NCI-H1694 (cell line): ENCODE results near the gene AQP12B.

Experiments used
- DNase-seq: peaks from one replicate; lab custom pipeline; 2025; lab: John Stamatoyannopoulos, UW

The AQP12B gene

DNA sequence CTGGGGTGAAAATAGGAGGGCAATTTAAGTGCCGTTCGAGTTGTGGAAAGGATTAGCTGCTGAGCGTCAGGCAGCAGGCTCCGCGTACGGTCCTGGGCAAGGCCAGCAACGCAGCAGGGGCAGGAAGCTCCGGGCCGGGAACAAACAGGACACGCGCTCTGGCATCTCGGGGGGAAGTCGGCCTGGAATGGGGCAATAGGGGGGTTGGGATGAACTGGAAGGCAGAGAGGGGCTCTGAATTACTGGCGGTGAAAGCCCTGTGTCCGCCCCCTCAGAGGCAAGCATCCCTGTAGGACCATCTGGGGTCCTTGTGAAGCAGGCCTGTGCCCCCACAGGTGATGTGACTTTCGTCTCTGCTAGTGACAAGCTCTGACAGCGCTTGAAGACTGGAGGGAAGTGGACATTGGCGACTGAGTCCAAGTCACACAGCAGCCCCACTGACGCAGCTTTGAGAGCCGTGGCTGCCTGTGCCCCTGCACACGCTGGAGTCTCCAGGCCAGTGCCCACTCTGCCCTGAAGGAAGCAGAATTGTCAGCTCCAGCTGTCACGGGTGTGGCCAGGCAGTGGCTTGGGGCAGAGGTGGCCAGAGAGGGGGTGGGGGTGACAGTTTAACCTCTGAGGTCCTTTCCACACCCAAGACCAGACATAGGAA is 35.1 kb downstream of the AQP12B start:
- DNase-seq = no peak

DNA sequence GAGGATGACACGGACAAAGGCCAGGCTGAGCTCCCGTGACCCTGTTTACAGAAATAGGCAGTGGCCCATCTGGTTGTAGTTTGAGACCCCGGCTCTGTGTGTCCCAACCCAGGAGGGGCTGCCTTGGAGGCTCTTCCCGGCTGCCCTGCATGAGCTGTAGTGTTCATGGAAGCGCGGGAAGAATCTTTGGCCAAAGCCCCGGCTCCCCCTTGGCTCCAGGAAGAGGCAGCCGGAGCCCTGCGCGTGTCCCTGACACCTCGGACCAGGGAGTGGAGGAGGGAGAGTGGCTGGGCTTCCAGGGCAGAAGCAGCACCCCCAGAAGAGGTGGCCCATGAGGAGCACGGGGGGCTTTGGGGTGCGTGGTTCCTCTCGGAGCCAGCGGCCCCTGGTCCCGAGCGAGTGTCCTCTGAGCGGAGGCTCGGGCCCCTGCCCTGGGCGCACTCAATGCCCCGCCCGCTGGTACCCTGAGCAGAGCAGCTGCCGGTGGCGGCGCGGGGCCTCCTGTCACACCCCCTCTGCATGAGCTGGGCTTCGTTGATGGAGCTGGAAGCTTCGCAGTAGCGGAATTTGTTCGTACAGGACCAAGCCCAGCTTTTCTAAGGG is 35.7 kb downstream of the AQP12B start:
- DNase-seq = no peak

- DNase-seq = no peak
These were observed 36.3 kb downstream of the AQP12B start for GRCh38 chr2:240646176-240646899.

DNA sequence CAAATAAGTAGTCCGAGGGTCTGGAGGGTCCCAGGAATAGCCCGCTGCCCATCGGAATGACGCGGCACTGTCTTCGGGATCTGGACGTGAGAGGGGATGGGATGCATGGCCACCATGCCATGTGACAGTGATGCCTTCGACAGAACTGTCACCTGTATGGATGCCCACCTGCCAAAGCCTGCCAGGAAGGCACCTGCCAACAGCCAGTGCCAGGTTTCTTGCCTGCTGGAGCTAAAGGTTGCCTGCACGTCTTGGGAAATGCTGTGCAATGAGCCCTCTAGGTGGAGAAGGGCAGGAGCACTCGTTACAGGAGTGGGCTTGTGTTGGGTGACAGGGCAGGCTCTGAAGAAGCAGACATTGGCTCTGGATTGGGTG is 36.9 kb downstream of the AQP12B start:
- DNase-seq = no peak

DNA sequence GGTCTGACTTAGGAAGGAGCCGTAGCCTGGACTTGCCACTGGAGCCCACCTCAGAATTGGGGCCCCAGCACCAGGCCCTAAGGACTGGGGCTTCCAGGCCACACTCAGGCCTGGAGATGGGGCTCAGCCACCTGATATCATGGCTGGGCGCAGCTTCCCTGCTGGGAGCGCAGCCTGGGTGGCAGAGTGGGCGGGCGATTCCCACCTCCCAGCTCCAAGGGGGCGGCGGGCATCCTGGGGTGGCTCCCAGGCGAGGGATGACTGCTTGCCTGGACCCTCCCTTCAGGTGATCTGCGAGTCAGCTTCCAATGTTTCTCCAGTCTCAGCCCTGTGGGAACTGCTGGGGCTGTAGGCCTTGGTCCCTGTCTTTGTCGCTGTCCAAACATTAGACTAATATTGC is 37.3 kb downstream of the AQP12B start:
- DNase-seq = no peak

GRCh38 chr2:240644859-240645301 is 37.8 kb downstream of the AQP12B start:
- DNase-seq = no peak

DNA sequence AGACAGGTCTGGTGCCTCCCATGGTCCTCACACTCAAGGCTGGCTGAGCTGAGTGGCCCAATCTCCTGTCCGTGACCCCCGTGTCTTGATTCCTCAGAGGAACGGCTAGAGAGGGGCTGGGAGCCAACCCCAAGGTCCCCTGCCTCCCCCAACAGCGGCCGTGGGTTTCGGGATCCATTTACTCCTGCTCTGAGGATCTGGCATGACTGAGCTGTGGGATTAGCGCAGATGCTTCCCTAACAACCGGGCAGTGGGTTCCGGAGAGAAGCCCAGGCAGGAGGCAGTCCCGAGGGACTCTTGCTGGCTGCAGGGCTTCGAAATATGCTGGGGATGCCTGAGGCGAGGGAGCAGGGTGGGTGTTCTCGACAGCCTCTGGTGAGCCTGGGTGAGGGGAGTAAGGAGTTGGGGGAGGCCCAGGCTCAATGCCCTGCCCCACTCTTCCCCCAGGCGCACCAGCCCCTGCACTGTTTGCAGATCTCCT is 38.5 kb downstream of the AQP12B start:
- no peak for DNase-seq

DNA sequence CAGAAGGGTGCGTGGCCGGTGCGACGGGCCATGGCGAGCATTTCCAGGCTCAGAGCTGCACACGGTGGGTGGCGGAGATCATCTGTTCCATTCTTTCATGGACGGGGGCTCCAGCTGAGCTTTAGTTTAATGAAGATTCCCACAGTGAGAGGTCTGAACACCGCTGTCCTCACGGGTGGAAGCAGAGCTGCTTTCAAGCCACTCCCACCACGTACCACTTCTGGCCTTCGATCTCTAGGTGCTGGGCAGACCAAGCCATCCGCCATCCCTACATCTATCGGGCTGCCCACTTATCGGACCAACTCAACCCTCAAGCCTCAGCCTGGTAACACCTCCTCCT is 38.9 kb downstream of the AQP12B start:
- no peak for DNase-seq

DNA sequence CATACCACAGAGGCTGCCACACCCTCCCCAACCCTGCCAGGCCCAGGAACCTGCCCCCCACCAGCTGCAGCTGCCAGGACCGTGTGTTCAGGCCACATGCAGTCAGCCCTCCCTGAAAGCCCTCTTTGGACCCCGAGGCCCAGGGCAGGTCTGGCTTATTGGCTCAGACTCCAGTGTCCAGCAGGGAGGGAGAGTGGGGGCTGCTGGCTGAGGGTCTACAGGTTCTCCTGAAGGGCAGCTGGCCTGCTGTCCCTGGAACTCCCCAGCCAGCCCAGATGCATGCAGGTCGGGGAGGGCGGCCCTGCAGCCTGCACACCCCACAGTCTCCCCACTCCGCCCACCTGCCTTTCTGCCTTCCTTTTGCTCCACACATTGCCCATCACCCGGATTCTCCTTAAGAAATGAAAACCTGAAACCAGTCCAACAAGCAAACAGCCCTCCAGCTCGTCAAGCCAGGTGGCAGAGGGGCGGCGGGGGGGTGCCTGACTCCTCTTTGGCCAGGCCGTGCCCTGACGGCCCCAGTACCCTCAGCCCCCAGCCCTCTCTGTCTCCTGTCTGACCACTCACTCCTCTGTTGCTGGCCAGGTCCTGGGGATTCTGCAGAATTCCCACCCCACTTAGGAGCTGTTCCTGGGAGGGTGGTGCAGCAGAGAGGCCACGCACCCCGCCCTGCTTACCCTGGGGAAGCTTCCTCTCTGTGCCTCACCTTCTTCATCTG is 39.4 kb downstream of the AQP12B start:
- no peak for DNase-seq

DNA sequence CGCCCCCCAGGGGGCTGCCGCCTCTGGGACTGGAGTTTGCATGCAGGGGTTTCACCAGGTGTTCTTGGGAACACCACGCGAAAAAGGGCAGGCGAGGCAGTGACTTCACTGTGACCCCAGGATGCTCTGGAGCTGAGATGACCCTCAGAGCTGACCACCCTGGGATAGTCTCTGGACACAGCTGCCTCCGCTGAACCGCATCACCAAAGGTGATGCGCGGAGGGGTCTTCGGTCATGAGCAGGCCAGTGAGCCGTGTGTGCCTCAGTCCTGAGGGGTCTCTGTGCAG is 39.9 kb downstream of the AQP12B start:
- no peak for DNase-seq

DNA sequence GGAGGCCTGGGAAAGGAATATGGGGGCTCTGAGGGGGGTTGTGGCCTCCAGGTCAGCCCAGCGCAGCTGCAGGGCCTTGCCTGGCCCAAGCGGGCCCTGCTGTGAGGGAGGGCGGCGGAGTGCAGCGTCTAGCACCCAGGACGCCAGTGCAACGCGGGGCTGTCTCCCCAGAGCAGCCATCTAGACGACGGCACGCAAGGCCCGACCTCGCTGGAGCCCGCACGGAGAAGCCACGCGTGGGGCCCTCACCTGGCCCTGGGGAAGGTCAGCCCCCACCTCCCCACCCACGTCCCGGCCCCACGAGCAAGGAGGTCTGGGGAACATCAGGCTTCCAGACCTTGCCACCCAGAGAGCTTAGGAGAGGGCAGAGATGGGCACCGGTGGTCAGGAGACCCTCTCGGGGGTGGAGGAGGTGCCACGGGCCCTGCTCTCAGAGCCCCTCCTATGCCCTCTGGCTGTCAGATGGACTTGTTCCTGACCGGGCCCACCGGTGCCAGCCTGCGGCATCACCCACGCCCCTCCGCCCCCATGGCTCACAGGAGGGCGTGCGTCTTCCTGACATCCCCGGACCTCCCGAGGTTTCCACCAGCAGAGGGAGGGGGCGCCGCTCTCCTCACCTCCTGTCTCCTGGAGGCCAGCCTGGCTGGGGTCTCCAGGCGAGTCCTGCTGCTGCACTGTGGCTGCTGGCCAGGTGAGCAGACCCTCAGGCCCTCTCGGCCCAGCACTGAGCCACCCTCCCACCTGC is 40.5 kb downstream of the AQP12B start:
- DNase-seq = no peak

DNA sequence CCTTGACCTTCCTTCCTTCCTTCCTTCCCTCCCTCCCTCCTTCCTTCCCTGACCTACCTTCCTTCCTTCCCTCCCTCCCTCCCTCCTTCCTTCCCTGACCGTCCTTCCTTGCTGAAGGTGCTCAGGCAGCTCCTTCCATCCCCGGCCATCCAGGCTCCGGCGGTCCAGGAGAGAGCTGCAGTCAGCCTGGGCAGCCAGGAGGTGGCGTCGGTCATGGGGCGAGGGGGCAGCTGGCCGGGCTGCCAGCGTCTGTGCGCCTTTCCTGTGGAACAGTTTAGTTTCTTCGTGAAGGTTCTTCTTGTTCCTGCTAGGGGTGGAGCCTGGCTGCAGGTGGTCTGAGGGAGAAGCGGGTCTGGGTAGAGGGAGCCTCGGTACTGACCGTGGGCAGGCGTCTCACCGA is 41.7 kb downstream of the AQP12B start:
- DNase-seq = peak; percentile 27

DNA sequence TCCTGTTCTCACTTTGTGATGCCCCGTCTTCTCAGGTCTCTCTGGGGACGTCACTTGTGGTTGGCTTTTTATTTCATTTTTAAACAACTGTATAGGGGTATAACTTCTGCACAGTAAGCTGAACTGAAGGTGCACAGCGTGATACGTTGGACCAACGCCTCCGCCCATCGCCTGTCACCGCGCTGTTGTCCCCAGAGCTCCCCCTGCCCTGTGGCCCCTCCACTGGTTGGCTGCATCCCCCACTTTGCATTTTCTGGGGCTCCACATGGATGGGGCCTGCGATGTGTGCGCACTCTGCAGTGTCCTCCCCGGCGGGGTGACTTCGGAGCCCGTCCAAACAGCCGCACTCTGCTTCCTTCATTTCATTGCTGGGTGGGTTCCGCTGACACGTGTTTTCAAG is 43.1 kb downstream of the AQP12B start:
- DNase-seq = no peak

- DNase-seq = no peak
These were observed 44.0 kb downstream of the AQP12B start for GRCh38 chr2:240638512-240639160.

- DNase-seq = no peak
These were observed 44.8 kb downstream of the AQP12B start for GRCh38 chr2:240637901-240638345.

DNA sequence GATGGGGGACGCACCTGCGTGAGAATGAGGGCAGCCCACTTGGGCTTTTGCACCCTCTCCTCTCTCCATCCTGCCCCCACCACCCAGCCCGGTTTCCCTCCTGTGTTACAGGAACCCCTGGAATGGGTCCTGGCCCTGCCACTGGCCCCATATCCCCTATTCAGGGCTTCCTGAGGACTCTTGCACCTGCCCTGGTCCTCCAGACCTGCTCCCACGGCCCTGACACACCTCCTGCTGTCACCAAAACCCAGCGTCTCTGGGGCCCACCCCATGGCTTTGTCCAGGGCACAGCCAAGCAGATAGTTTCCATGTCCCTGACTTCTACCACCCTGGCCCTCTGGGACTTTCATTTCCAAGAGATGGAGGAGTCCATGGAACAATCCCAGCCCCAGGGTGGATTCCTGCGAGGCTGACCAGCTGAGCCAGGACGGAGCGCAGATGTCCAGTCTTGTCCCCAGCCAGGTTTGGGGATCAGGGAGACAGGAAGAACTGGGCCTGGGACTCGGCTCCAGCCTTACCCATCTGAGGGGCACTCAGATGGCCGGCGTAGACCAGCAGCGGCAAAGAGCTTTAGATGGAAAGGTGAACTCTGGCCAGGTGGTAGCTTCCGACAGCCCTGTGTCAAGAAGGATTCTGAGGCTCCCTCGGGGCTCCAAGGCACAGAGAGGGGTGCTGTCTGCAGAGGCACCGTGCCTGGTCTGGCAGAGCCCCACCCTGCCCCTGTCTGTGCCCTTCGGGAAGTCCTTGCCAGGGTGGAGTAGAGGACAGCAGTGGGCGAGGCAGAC is 45.4 kb downstream of the AQP12B start:
- no peak for DNase-seq

GRCh38 chr2:240636563-240637115 is 46.0 kb downstream of the AQP12B start:
- no peak for DNase-seq

DNA sequence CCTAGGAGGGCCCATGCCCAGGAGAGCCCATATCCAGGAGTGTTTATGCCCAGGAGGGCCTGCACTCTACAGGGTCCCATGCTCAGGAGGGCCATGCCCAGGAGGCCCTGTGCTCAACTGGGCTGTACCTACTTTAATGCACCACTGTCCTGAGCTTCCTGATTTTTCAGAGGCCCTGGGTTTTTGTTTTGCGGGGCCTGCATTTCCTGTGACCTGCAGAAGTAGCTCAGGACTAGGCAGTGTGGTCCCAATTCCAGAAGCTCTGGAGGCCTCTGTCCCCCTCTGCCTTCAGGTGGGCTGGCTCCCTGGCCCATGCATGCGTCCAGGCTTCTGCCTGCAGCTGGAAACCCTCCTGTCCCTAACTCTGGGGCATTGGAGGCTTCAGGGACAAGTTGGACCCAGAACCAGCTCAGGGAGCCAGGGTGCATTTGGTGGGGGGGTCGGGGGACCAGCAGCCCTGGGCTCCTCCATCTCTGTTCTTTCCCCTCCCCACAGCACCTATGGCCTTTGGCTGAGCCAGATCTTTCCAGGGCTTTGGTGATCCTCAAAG is 46.6 kb downstream of the AQP12B start:
- no peak for DNase-seq

- DNase-seq = no peak
These were observed 47.3 kb downstream of the AQP12B start for GRCh38 chr2:240635121-240635997.
